SHP77 (cell line): ENCODE results near the gene EFEMP1.
"Not testable (repeated sequence)": the region's sequence is repeated elsewhere in the genome, so short reads cannot be mapped to it uniquely, and the experiment has no call there.

Experiments used
- DNase-seq, 2 experiments: peaks; one replicate each; lab custom pipeline; 2025; lab: John Stamatoyannopoulos, UW

The EFEMP1 gene

GRCh38 chr2:55865096-55865835 is 58.3 kb downstream of the EFEMP1 start:
- DNase-seq = no peak

GRCh38 chr2:55864351-55865084 is 59.1 kb downstream of the EFEMP1 start:
- DNase-seq = no peak

GRCh38 chr2:55862673-55863390 is 60.8 kb downstream of the EFEMP1 start:
- DNase-seq = no peak

GRCh38 chr2:55862246-55862645 is 61.3 kb downstream of the EFEMP1 start:
- DNase-seq = no peak

- DNase-seq = no peak
Observed at GRCh38 chr2:55861733-55862132, 61.8 kb downstream of the EFEMP1 start.

- DNase-seq = no peak
Observed at GRCh38 chr2:55860832-55861231, 62.8 kb downstream of the EFEMP1 start.

GRCh38 chr2:55859875-55860274 is 63.7 kb downstream of the EFEMP1 start:
- DNase-seq = no peak

GRCh38 chr2:55857766-55858165 is 65.8 kb downstream of the EFEMP1 start:
- DNase-seq = no peak

GRCh38 chr2:55856936-55857335 is 66.6 kb downstream of the EFEMP1 start:
- no peak for DNase-seq

GRCh38 chr2:55848096-55848495 is 75.5 kb downstream of the EFEMP1 start:
- DNase-seq = no peak

GRCh38 chr2:55846426-55846825 is 77.2 kb downstream of the EFEMP1 start:
- no peak for DNase-seq

GRCh38 chr2:55844986-55845385 is 78.6 kb downstream of the EFEMP1 start:
- no peak for DNase-seq

- no peak for DNase-seq
Observed at GRCh38 chr2:55843994-55844345, 79.6 kb downstream of the EFEMP1 start.

- peak; percentile 69 to 82 for DNase-seq
Observed at GRCh38 chr2:55843096-55843993, 80.2 kb downstream of the EFEMP1 start.

- DNase-seq = no peak
Observed at GRCh38 chr2:55842046-55842445, 81.5 kb downstream of the EFEMP1 start.

GRCh38 chr2:55840460-55840859 is 83.1 kb downstream of the EFEMP1 start:
- DNase-seq = no peak

GRCh38 chr2:55839182-55839819 is 84.3 kb downstream of the EFEMP1 start:
- DNase-seq = peak; percentile 96 to 98

GRCh38 chr2:55838653-55839052 is 84.9 kb downstream of the EFEMP1 start:
- no peak for DNase-seq

- not testable (repeated sequence) for DNase-seq
Observed at GRCh38 chr2:55838117-55838516, 85.5 kb downstream of the EFEMP1 start.

- DNase-seq = no peak
Observed at GRCh38 chr2:55837073-55837472, 86.5 kb downstream of the EFEMP1 start.

- not testable (repeated sequence) for DNase-seq
Observed at GRCh38 chr2:55831671-55832410, 91.7 kb downstream of the EFEMP1 start.
